OCI-LY3 (cell line): ENCODE results near the gene NAA11.
"Not testable (repeated sequence)": the region's sequence is repeated elsewhere in the genome, so short reads cannot be mapped to it uniquely, and the experiment has no call there.

Experiments
- H2AFZ ChIP-seq: fragments of 200-600, 300-600 bp; shearing (Covaris generic); 2 replicates; pipeline ENCODE4 v1.6.0; 2014; ENCODE audit warnings: antibody characterized with exemption, low read depth, low read length
- H3K27ac ChIP-seq: fragments of 200-600, 300-600 bp; sonication (generic); 2 replicates; pipeline ENCODE4 v1.5.1; 2014; ENCODE audit warnings: mild to moderate bottlenecking, low read length, moderate library complexity, mixed read lengths
- H3K27me3 ChIP-seq: fragments of 200-600, 300-600 bp; sonication (generic); 2 replicates; pipeline ENCODE4 v1.6.1; 2014; ENCODE audit warnings: low read depth, low read length, mixed read lengths
- H3K36me3 ChIP-seq: fragments of 200-600, 300-600 bp; sonication (generic); replicated peaks from 2 replicates; pipeline ENCODE3; 2014; ENCODE audit warnings: low read depth, low read length, mixed read lengths
- H3K4me1 ChIP-seq: fragments of 300-600, 200-600 bp; sonication (generic); 2 replicates; pipeline ENCODE4 v1.6.1; 2014; ENCODE audit warnings: low read length, mixed read lengths
- H3K4me2 ChIP-seq: fragments of 200-600, 300-600 bp; sonication (generic); 2 replicates; pipeline ENCODE4 v1.6.1; 2014; ENCODE audit warnings: low read length, mixed read lengths
- H3K4me3 ChIP-seq: fragments of 300-600, 200-600 bp; sonication (generic); 2 replicates; pipeline ENCODE4 v1.5.1; 2014; ENCODE audit warnings: antibody characterized with exemption, mild to moderate bottlenecking, low read length, moderate library complexity
- H3K79me2 ChIP-seq: fragments of 300-600, 200-600 bp; shearing (Covaris generic); 2 replicates; pipeline ENCODE4 v1.6.1; 2014; ENCODE audit warnings: mild to moderate bottlenecking, low read length, mixed read lengths
- H3K9ac ChIP-seq: fragments of 300-600, 200-600 bp; shearing (Covaris generic); 2 replicates; pipeline ENCODE4 v1.6.0; 2014; ENCODE audit warnings: mild to moderate bottlenecking, low read length, moderate library complexity
- H3K9me3 ChIP-seq: fragments of 200-600, 300-600 bp; shearing (Covaris generic); 2 replicates; pipeline ENCODE4 v1.6.1; 2014; ENCODE audit warnings: low read length, mixed read lengths; ENCODE audit not compliant: insufficient read depth
- H4K20me1 ChIP-seq: fragments of 200-600, 300-600 bp; sonication (generic); 2 replicates; pipeline ENCODE4 v1.6.1; 2016; ENCODE audit warnings: low read length, mixed read lengths; ENCODE audit not compliant: insufficient read depth
- EZH2phosphoT487 ChIP-seq: fragments of 200-600 bp; shearing (Covaris generic); IDR thresholded peaks from 2 replicates; pipeline ENCODE4 v1.6.1; 2018; ENCODE audit warnings: antibody characterized with exemption, mixed run types, low read depth
- TF ChIP-seq, protein P1 (sequence below): fragments of 200-600, 300-600 bp; sonication (generic); IDR thresholded peaks from 2 replicates; pipeline ENCODE4 v1.5.1; 2014; ENCODE audit warnings: antibody characterized with exemption, low read length, low read depth

NAA11 gene

GRCh38 chr4:79287718-79288117 is 38.1 kb downstream of the NAA11 start:
- no peak for TF ChIP-seq EZH2phosphoT487
- TF ChIP-seq, protein P1, sequence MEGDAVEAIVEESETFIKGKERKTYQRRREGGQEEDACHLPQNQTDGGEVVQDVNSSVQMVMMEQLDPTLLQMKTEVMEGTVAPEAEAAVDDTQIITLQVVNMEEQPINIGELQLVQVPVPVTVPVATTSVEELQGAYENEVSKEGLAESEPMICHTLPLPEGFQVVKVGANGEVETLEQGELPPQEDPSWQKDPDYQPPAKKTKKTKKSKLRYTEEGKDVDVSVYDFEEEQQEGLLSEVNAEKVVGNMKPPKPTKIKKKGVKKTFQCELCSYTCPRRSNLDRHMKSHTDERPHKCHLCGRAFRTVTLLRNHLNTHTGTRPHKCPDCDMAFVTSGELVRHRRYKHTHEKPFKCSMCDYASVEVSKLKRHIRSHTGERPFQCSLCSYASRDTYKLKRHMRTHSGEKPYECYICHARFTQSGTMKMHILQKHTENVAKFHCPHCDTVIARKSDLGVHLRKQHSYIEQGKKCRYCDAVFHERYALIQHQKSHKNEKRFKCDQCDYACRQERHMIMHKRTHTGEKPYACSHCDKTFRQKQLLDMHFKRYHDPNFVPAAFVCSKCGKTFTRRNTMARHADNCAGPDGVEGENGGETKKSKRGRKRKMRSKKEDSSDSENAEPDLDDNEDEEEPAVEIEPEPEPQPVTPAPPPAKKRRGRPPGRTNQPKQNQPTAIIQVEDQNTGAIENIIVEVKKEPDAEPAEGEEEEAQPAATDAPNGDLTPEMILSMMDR = no peak
- Histone ChIP-seq H3K4me3 (no peak overlapping the region), H3K36me3 (no peaks in the 10 kb centered on the region), H3K4me2 (no peak overlapping the region), H3K9ac (no peak overlapping the region), H3K27ac (no peak overlapping the region), H3K4me1 (no peaks in the 10 kb centered on the region), H4K20me1 (no peaks in the 10 kb centered on the region), H3K79me2 (no peaks in the 10 kb centered on the region), H3K9me3 (no peaks in the 10 kb centered on the region), H3K27me3 (no peaks in the 10 kb centered on the region), H2AFZ (no peak overlapping the region)

DNA sequence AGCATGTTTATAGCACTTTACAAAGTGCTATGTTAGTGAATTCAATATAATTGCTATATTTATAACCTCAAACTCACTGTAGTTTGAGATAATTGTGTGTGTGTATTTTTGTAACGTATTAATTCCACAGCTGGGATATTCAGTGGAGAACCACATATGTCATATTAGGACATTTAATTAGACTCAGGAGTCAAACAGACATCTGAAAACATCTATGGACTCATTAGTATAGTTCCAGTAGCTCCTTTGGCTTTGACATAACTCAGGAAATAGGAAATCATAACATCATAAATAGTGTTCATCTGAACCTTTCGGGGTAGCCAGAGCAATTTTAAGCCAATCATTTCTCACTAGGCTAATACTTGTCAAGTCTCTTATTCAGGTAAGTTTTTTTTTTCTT is 38.8 kb downstream of the NAA11 start:
- H2AFZ ChIP-seq = no peak overlapping the region
- H4K20me1 ChIP-seq = no peaks in the 10 kb centered on the region
- H3K36me3 ChIP-seq = no peaks in the 10 kb centered on the region
- H3K79me2 ChIP-seq = no peaks in the 10 kb centered on the region
- H3K4me2 ChIP-seq = no peak overlapping the region
- TF ChIP-seq, protein P1 = no peak
- TF ChIP-seq EZH2phosphoT487 = no peak
- no peaks in the 10 kb centered on the region for H3K27me3 ChIP-seq
- no peak overlapping the region for H3K4me3 ChIP-seq
- no peaks in the 10 kb centered on the region for H3K4me1 ChIP-seq
- no peaks in the 10 kb centered on the region for H3K9me3 ChIP-seq
- H3K9ac ChIP-seq = no peak overlapping the region
- no peak overlapping the region for H3K27ac ChIP-seq

GRCh38 chr4:79281566-79282359 is 44.1 kb downstream of the NAA11 start:
- no peaks in the 10 kb centered on the region for H3K4me1 ChIP-seq
- no peak overlapping the region for H3K4me3 ChIP-seq
- H2AFZ ChIP-seq = no peak overlapping the region
- no peak overlapping the region for H3K27ac ChIP-seq
- no peaks in the 10 kb centered on the region for H3K9me3 ChIP-seq
- no peak overlapping the region for H3K4me2 ChIP-seq
- H3K27me3 ChIP-seq = no peaks in the 10 kb centered on the region
- H4K20me1 ChIP-seq = no peaks in the 10 kb centered on the region
- H3K36me3 ChIP-seq = no peaks in the 10 kb centered on the region
- no peak for TF ChIP-seq EZH2phosphoT487
- TF ChIP-seq, protein P1 = no peak
- no peaks in the 10 kb centered on the region for H3K79me2 ChIP-seq
- no peak overlapping the region for H3K9ac ChIP-seq

DNA sequence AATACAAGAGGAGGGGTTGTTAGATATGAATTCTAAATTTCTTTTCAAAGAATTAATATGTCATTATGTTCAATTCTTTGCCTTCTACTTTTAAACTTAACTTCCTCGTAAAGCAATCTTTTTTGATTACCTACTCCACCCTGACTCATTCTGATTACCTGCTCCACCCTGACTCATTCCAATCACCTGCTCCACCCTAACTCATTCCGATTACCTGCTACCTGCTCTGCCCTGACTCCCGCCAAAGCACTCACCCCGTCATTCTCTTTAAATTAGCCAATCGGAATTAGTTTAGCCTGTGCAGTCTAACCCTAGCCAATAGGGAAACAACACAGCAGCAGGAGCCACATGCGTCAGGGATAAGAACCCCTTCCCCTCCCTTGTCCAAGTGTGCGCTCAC is 48.4 kb downstream of the NAA11 start:
- H3K27me3 ChIP-seq, H3K9ac ChIP-seq, H3K4me3 ChIP-seq, H3K36me3 ChIP-seq, H3K9me3 ChIP-seq, H3K4me1 ChIP-seq, H3K79me2 ChIP-seq, H3K27ac ChIP-seq, H3K4me2 ChIP-seq, H2AFZ ChIP-seq, H4K20me1 ChIP-seq: not testable (repeated sequence)
